Thyroid gland (tissue), 4 donors: Measurements from ENCODE around the gene SYT13.

Source experiments
- POLR2A ChIP-seq, 2 donors: fragments of 450-650 bp; IDR thresholded peaks; one replicate each; pipeline ENCODE4 v1.6.1; 2017; ENCODE audit warnings: antibody characterized with exemption in 2 of 2, mild to moderate bottlenecking in 2 of 2, moderate library complexity in 1 of 2
- TF ChIP-seq, protein P1 (sequence below), 6 experiments: fragments of 200-600 bp in 3 of 6; fragments of 450-650 bp in 3 of 6; sonication (generic) in 3 of 6; IDR thresholded peaks; one replicate each; pipeline ENCODE4 v1.5.1; 2016 to 2019; ENCODE audit warnings: antibody characterized with exemption in 6 of 6, mild to moderate bottlenecking in 2 of 6, inconsistent platforms in 1 of 6, moderate library complexity in 1 of 6

DNA sequence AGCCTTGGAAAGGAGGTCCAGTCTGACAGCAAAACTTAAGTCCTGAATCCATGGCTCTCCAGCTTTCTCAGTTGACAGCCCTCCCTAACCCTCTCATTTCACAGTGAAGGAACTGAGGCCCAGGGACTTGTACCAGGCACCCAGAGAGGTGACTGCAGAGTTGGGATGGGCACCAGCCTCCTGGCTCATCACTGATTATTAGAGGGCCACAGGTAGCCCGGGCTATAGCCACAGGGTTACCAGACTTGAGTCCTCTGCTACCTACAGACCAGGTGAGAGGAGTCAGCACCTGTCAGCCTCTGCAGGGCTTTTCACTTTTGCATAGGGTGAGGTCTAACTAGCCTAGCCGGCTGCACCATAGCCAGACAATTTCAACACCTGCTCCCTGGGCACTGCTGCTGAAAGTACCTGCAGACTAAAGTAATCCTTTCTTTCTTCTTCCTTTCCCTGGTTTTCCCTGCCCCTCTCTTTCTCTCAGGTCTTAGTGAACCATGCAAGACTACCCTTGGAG lies 37.6 kb downstream of the SYT13 start:
- TF ChIP-seq, protein P1, sequence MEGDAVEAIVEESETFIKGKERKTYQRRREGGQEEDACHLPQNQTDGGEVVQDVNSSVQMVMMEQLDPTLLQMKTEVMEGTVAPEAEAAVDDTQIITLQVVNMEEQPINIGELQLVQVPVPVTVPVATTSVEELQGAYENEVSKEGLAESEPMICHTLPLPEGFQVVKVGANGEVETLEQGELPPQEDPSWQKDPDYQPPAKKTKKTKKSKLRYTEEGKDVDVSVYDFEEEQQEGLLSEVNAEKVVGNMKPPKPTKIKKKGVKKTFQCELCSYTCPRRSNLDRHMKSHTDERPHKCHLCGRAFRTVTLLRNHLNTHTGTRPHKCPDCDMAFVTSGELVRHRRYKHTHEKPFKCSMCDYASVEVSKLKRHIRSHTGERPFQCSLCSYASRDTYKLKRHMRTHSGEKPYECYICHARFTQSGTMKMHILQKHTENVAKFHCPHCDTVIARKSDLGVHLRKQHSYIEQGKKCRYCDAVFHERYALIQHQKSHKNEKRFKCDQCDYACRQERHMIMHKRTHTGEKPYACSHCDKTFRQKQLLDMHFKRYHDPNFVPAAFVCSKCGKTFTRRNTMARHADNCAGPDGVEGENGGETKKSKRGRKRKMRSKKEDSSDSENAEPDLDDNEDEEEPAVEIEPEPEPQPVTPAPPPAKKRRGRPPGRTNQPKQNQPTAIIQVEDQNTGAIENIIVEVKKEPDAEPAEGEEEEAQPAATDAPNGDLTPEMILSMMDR (IDR thresholded peaks at IDR 0.05) = no peak
- no peak for TF ChIP-seq POLR2A (IDR thresholded peaks at IDR 0.05)
